Ovary (tissue), 9 donors: Measurements from ENCODE around the gene PLEKHN1. TPM values are rescaled to one million over a fixed set of nuclear protein-coding genes. Genes with fewer than 3 reads are reported as not detected.

Source experiments
- DNase-seq, 5 donors: peaks; one replicate each; pipeline ENCODE4 v3.0.0-alpha.2; 2019 to 2020
- H3K27ac ChIP-seq, 2 donors: fragments of 200-600 bp; one replicate each; pipeline versions ENCODE4 v1.5.1 to v1.8.0; 2019 to 2022
- H3K27me3 ChIP-seq: fragments of 200-600 bp; one replicate; pipeline ENCODE4 v1.8.0; 2022
- H3K36me3 ChIP-seq: fragments of 200-600 bp; sonication (generic); one replicate; pipeline ENCODE4 v1.5.1; 2019
- H3K4me1 ChIP-seq: one replicate; pipeline ENCODE4 v1.8.1; 2013; ENCODE audit warnings: mild to moderate bottlenecking, moderate library complexity; ENCODE audit not compliant: insufficient read depth
- H3K4me3 ChIP-seq: fragments of 200-600 bp; sonication (generic); one replicate; pipeline ENCODE4 v1.5.1; 2017
- H3K9me3 ChIP-seq, 2 donors: fragments of 200-600 bp in 1 of 2; sonication (generic) in 1 of 2; one replicate each; pipeline versions ENCODE4 v1.5.1 to v1.8.1; 2013 to 2019; ENCODE audit warnings: mild to moderate bottlenecking in 1 of 2, moderate library complexity in 1 of 2
- CTCF ChIP-seq, 3 donors: fragments of 450-650 bp in 2 of 3; fragments of 200-600 bp in 1 of 3; IDR thresholded peaks; one replicate each; pipeline versions ENCODE4 v1.5.1 to v1.8.0; 2016 to 2022; ENCODE audit warnings: antibody characterized with exemption in 3 of 3, mild to moderate bottlenecking in 1 of 3
- EP300 ChIP-seq: sonication (generic); formaldehyde crosslinking; IDR thresholded peaks from one replicate; pipeline ENCODE4 v1.6.1; 2017; ENCODE audit warnings: antibody characterized with exemption
- POLR2A ChIP-seq: fragments of 450-650 bp; IDR thresholded peaks from one replicate; pipeline ENCODE4 v1.6.1; 2017; ENCODE audit warnings: antibody characterized with exemption, mild to moderate bottlenecking, moderate library complexity
- WGBS, 3 donors: extraction: QIAGEN DNeasy Blood & Tissue Kit in 1 of 3; methylation state at CpG; one replicate each; pipeline versions ENCODE4 v1.1.5 to v1.1.7; 2013 to 2017; 5-methylcytosine and 5-hydroxymethylcytosine counted together
- intact Hi-C, 4 donors: fragments of 100-400 bp; cut with DNase I; formaldehyde crosslinking; loops; one replicate each; pipeline versions ENCODE4 v1.11.0 to v1.15.1; 2022 to 2023
- polyA plus RNA-seq, 2 donors: library from polyadenylated mRNA; stranded (reverse); fragments of 200-250 nt in 1 of 2; fragments of 350-450 nt in 1 of 2; fragmentation: Illumina TruSeq in 1 of 2; extraction: RNeasy Lipid Tissue Mini Kit (QIAGEN cat#74804) in 1 of 2; gene quantifications; one replicate each; pipeline ENCODE4 v1.2.3, GENCODE V29; 2013 to 2014
- total RNA-seq, 7 donors: library from RNA; depleted of rRNA in 2 of 7; stranded (reverse); fragments of >200 nt in 2 of 7; fragmentation: NEBNext Ultra II Directional in 3 of 7; extraction: Animal tissue kit (Norgen Biotek cat#: 25700) in 3 of 7; gene quantifications; one replicate each; pipeline versions ENCODE4 v1.1.0 to v1.2.4, GENCODE V29; 2016 to 2023
- donor health status: DM: no; HTN: no; CAD: no; lungs with moderate emphysema.
- donor health status: DM: no; HTN: no; CAD: no.
- donor health status: Bipolar disorder and iron deficiency.
- donor health status: DM: yes; HTN: yes; CAD: no.
- donor health status: DM: no; HTN: no; CAD: no.
- donor health status: DM: yes; HTN: yes; CAD: no.

PLEKHN1 gene
- total and polyA plus RNA-seq, 9 donors: 0.10 to 0.34 (median 0.16) TPM; not detected in 3

- Histone ChIP-seq H3K27ac (no peak overlapping the region), H3K4me3 (no peak overlapping the region), H3K9me3 (no peaks in the 10 kb centered on the region), H3K4me1 (no peaks in the 10 kb centered on the region), H3K27me3 (no peaks in the 10 kb centered on the region), H3K36me3 (no peaks in the 10 kb centered on the region)
- intact Hi-C loops: no loop called here
- no peak for DNase-seq
- TF ChIP-seq EP300: no peak
- no peak for TF ChIP-seq POLR2A
- no peak for TF ChIP-seq CTCF (IDR thresholded peaks at IDR 0.05)
- 95 to 96% (median 96%) methylated on average over 23 of the region's 23 CpGs for WGBS, 3 donors
Observed at GRCh38 chr1:950881-951280, 15.4 kb upstream of the PLEKHN1 start.

GRCh38 chr1:951364-951763 lies 14.9 kb upstream of the PLEKHN1 start:
- Histone ChIP-seq H3K4me3 (no peak overlapping the region), H3K9me3 (no peaks in the 10 kb centered on the region), H3K27ac (no peak overlapping the region), H3K36me3 (no peaks in the 10 kb centered on the region), H3K4me1 (no peaks in the 10 kb centered on the region), H3K27me3 (no peaks in the 10 kb centered on the region)
- 81 to 88% (median 82%) methylated on average over 6 of the region's 6 CpGs for WGBS, 3 donors
- TF ChIP-seq POLR2A: no peak
- no peak for TF ChIP-seq CTCF (IDR thresholded peaks at IDR 0.05)
- TF ChIP-seq EP300: no peak
- intact Hi-C loops: no loop called here
- no peak for DNase-seq

- H3K9me3 ChIP-seq: no peaks in the 10 kb centered on the region
- intact Hi-C loops: no loop called here
- DNase-seq: no peak
- H3K36me3 ChIP-seq: no peaks in the 10 kb centered on the region
- H3K27ac ChIP-seq: no peak overlapping the region
- H3K4me3 ChIP-seq: no peak overlapping the region
- TF ChIP-seq POLR2A (no peak), EP300 (no peak), CTCF (IDR thresholded peaks at IDR 0.05) (no peak)
- no peaks in the 10 kb centered on the region for H3K27me3 ChIP-seq
- no peaks in the 10 kb centered on the region for H3K4me1 ChIP-seq
- 92 to 95% (median 93%) methylated on average over 15 of the region's 15 CpGs for WGBS, 3 donors
Observed at GRCh38 chr1:952201-952600, 14.1 kb upstream of the PLEKHN1 start.

GRCh38 chr1:952603-953002 lies 13.7 kb upstream of the PLEKHN1 start:
- no peaks in the 10 kb centered on the region for H3K36me3 ChIP-seq
- no peak for TF ChIP-seq EP300
- no peak for TF ChIP-seq POLR2A
- TF ChIP-seq CTCF (IDR thresholded peaks at IDR 0.05): no peak
- intact Hi-C loops: no loop called here

More at GRCh38 chr1:952603-953002, 13.7 kb upstream of the PLEKHN1 start:
- Histone ChIP-seq H3K27ac (no peak overlapping the region), H3K27me3 (no peaks in the 10 kb centered on the region), H3K4me3 (no peak overlapping the region), H3K9me3 (no peaks in the 10 kb centered on the region), H3K4me1 (peaks cover 3% of the 10 kb centered on the region)
- 86 to 91% (median 90%) methylated on average over 6 to 7 of the region's 7 CpGs for WGBS, 3 donors
- no peak for DNase-seq
